ENCODE results near the gene TIMP3.

Gene TIMP3

DNA sequence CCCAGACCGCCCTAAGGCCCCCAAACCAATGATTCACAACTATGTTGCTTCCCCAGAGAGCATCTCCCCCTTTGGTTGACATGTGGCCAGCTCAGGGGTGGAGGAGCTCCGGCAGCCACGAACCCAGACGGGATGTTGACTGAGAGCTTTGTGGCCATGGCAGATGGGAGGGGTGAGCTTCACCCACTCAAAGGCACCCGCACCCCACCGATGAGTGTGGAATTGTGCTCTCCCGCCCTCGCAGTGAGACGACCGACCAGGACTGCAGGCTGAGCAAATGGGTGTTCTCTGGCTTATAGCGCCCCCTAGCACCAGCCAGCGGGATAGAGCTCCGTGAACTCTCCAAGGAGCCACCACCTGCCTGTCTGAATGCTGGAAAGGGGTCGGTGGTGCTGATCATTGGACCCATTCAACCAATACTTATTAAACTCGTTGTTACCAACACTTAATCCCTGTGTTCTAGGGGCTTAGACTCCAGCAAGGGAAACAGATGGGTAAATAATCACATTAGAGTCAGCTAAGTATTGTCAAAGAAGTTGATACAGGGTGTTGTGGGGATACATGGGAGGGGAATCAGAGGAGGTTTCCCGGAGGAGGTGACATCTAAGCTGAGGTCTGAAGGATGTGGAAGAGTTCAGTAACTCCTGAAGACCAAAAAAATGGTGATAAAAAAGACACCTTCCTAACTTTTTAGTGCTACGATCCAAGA is 4.5 kb upstream of the TIMP3 start:
- no peaks in the 10 kb centered on the region for H3K36me3 ChIP-seq (ENCODE audit: insufficient read depth, insufficient read length, low read length)
- H3K9ac ChIP-seq (ENCODE audit: insufficient read length, low read depth): no peak overlapping the region
- TF ChIP-seq YY1 (IDR thresholded peaks at IDR 0.05; ENCODE audit: insufficient read depth, insufficient read length) (no peak), ZNF274 (IDR thresholded peaks at IDR 0.05; ENCODE audit: low read depth, low read length) (no peak), SUZ12 (IDR thresholded peaks at IDR 0.05; ENCODE audit: extremely low read depth, insufficient read depth, insufficient read length) (no peak)
- no peak overlapping the region for H3K4me3 ChIP-seq (ENCODE audit: insufficient read length, low read depth)
- peaks cover 4% of the 10 kb centered on the region for H3K4me1 ChIP-seq (ENCODE audit: insufficient read depth, insufficient read length)
- no peaks in the 10 kb centered on the region; the same call in 1 of the 2 replicates for H3K9me3 ChIP-seq (ENCODE audit: insufficient read depth, low read length)
- H3K27me3 ChIP-seq (ENCODE audit: insufficient read depth, insufficient read length): peaks cover 10% of the 10 kb centered on the region
- peak; percentile 38 for DNase-seq (ENCODE audit: low read depth, low spot score)

DNA sequence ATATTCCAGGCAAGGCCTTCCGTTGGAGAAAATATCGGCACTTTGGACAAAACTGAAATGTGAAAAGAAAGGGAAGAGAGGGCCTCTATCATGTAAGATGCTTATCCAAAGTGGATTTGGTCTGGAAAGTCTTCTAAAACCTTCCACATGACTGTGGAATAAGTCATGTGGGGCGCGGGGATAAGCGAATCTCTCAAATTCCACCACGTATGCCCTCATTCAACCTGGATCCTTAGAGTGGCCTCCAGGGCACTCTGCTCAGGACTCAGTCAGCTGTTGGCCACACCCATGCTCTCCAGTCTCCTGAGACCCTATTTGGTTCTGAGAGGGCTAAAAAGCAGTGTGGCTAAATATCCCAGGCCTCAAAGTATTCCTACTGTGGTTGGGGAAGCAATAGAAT is 2.0 kb upstream of the TIMP3 start:
- peaks cover 2% of the 10 kb centered on the region for H3K36me3 ChIP-seq (ENCODE audit: insufficient read depth, insufficient read length, low read length)
- H3K4me1 ChIP-seq (ENCODE audit: insufficient read depth, insufficient read length): peaks cover 5% of the 10 kb centered on the region
- H3K9ac ChIP-seq (ENCODE audit: insufficient read length, low read depth): no peak overlapping the region
- TF ChIP-seq YY1 (IDR thresholded peaks at IDR 0.05; ENCODE audit: insufficient read depth, insufficient read length) (no peak), ZNF274 (IDR thresholded peaks at IDR 0.05; ENCODE audit: low read depth, low read length) (no peak), SUZ12 (IDR thresholded peaks at IDR 0.05; ENCODE audit: extremely low read depth, insufficient read depth, insufficient read length) (no peak)
- no peak for DNase-seq (ENCODE audit: low read depth, low spot score)
- H3K4me3 ChIP-seq (ENCODE audit: insufficient read length, low read depth): no peak overlapping the region
- H3K27me3 ChIP-seq (ENCODE audit: insufficient read depth, insufficient read length): peaks cover 21% of the 10 kb centered on the region
- H3K9me3 ChIP-seq (ENCODE audit: insufficient read depth, low read length): no peaks in the 10 kb centered on the region

DNA sequence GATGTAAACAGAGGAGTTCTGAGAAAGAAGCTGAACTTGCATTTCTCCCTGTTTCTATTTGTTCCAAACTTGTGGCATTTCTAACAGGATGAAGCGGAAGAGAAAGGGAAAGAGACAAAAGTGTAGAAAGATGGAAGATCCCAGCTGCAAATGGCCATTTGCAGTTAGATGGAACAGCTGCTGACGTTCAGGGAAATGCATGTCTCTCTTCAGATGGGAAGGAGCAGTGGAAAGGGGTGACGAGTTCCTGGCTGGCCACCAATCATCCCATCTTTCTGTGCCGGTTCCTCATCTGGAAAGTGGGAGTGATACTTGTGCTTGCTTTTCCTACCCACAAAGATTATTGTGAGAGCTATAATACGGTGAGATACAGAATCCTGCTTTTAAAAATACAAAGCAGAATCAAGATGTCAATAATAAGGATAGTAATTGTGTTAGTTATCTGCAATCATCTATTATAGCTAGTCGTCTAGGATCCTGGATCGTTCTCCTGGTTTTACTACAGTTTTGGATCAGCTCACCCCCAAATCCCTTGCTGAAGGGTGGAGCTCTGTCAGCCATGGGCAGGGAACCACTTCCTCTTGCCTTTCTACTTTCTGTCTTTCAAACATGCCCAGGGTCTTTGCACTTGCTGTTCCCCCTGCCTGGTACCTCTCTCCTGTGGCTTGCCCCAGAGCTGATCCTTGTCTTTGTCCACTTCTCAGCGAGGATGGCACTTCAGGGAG is 1.2 kb upstream of the TIMP3 start:
- Histone ChIP-seq H3K36me3 (ENCODE audit: insufficient read depth, insufficient read length, low read length) (peaks cover 7% of the 10 kb centered on the region), H3K9ac (ENCODE audit: insufficient read length, low read depth) (no peak overlapping the region), H3K4me1 (ENCODE audit: insufficient read depth, insufficient read length) (peaks cover 7% of the 10 kb centered on the region), H3K27me3 (ENCODE audit: insufficient read depth, insufficient read length) (peaks cover 21% of the 10 kb centered on the region), H3K9me3 (ENCODE audit: insufficient read depth, low read length) (no peaks in the 10 kb centered on the region), H3K4me3 (ENCODE audit: insufficient read length, low read depth) (no peak overlapping the region)
- no peak for DNase-seq (ENCODE audit: low read depth, low spot score)
- TF ChIP-seq YY1 (IDR thresholded peaks at IDR 0.05; ENCODE audit: insufficient read depth, insufficient read length) (no peak), SUZ12 (IDR thresholded peaks at IDR 0.05; ENCODE audit: extremely low read depth, insufficient read depth, insufficient read length) (no peak), ZNF274 (IDR thresholded peaks at IDR 0.05; ENCODE audit: low read depth, low read length) (no peak)

DNA sequence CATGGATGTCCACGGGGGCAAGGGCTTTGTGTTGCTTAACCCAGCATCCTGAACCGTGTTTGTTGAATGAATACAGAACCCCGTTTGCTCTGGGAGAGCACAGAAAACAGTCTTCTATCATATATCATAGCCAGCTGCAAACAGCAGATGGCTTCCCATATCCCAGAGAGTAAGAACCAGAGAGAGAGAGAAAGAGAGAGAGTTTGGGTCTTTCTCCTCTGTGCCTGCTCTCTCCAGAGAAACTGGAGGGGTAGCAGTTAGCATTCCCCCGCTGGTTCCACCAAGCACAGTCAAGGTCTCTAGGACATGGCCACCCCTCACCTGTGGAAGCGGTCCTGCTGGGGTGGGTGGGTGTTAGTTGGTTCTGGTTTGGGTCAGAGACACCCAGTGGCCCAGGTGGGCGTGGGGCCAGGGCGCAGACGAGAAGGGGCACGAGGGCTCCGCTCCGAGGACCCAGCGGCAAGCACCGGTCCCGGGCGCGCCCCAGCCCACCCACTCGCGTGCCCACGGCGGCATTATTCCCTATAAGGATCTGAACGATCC is 440 bp upstream of the TIMP3 start:
- no peak for DNase-seq (ENCODE audit: low read depth, low spot score)
- no peaks in the 10 kb centered on the region for H3K9me3 ChIP-seq (ENCODE audit: insufficient read depth, low read length)
- H3K36me3 ChIP-seq (ENCODE audit: insufficient read depth, insufficient read length, low read length): peaks cover 9% of the 10 kb centered on the region
- peak overlapping the region; percentile 10 for H3K9ac ChIP-seq (ENCODE audit: insufficient read length, low read depth)
- TF ChIP-seq SUZ12 (IDR thresholded peaks at IDR 0.05; ENCODE audit: extremely low read depth, insufficient read depth, insufficient read length) (no peak), YY1 (IDR thresholded peaks at IDR 0.05; ENCODE audit: insufficient read depth, insufficient read length) (no peak), ZNF274 (IDR thresholded peaks at IDR 0.05; ENCODE audit: low read depth, low read length) (no peak)
- H3K27me3 ChIP-seq (ENCODE audit: insufficient read depth, insufficient read length): peaks cover 21% of the 10 kb centered on the region
- H3K4me1 ChIP-seq (ENCODE audit: insufficient read depth, insufficient read length): peaks cover 7% of the 10 kb centered on the region
- no peak overlapping the region for H3K4me3 ChIP-seq (ENCODE audit: insufficient read length, low read depth)

DNA sequence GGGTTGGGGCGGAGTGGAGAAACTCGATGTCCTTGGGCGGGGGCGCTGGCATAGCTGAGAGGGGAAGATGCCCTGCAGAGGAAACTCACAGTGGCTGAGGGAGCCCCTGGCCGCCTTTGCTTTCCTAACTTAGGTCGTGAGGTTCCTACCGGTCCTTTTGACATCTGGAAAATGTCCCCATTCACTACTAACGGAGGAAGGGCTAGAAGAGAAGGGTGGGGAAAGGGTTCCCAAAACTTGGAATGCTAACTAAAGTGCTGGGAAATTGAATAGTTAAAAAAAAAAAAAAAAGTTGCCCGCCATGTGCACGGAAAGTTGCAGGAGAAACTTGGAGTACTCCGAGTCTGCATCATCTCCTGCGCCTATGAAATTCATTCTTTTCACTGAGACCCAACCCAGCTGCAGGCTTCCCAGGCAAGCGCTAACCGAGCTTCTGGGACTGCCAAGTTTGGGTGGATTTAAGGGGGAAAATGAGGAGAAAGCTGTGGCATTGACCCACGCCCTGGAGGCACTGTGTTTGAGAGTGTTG is 796 bp downstream of the TIMP3 start:
- Histone ChIP-seq H3K36me3 (ENCODE audit: insufficient read depth, insufficient read length, low read length) (peaks cover 9% of the 10 kb centered on the region), H3K4me1 (ENCODE audit: insufficient read depth, insufficient read length) (peaks cover 3% of the 10 kb centered on the region), H3K27me3 (ENCODE audit: insufficient read depth, insufficient read length) (peaks cover 21% of the 10 kb centered on the region), H3K4me3 (ENCODE audit: insufficient read length, low read depth) (peak overlapping the region; percentile 69), H3K9ac (ENCODE audit: insufficient read length, low read depth) (peak overlapping the region; percentile 87), H3K9me3 (ENCODE audit: insufficient read depth, low read length) (no peaks in the 10 kb centered on the region)
- TF ChIP-seq ZNF274 (IDR thresholded peaks at IDR 0.05; ENCODE audit: low read depth, low read length) (no peak), SUZ12 (IDR thresholded peaks at IDR 0.05; ENCODE audit: extremely low read depth, insufficient read depth, insufficient read length) (no peak), YY1 (IDR thresholded peaks at IDR 0.05; ENCODE audit: insufficient read depth, insufficient read length) (no peak)
- DNase-seq (ENCODE audit: low read depth, low spot score): no peak

DNA sequence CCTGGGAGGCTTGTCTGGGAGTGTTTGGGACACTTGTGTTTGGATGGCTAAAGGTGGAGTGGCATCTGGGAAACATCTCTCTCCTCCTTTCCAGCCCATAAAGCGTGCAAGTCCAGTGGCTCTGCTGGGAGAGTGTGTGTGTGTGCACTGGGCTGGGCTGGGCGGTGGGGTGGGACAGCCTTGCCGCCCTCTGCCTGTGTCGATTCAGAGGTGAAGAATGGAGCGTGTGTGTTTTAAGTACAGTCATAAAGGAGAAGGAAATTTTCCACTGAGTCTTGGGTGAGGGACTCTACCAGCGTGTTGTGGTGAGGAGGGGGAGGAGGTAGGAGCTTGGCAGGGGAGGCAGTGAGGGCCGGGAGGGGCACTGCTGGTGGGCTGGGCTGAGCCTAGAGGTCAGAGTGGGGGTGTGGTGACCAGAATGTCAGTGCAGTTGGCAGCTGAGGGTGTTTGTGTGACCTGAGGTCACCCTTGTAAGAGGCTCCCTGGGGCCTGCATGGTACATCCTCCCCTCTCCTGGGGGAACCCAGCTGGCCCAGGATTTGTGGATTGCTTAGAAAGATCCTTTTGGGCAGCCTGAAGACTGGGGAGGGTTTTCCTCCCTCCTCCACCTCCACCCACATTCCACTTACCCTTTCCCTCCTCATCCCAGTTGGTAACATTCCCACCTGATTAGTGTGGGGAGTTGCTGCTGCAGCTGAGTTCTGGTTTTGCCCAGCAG is 1.7 kb downstream of the TIMP3 start:
- H3K4me1 ChIP-seq (ENCODE audit: insufficient read depth, insufficient read length): peaks cover 3% of the 10 kb centered on the region
- peak overlapping the region; percentile 69 for H3K4me3 ChIP-seq (ENCODE audit: insufficient read length, low read depth)
- H3K27me3 ChIP-seq (ENCODE audit: insufficient read depth, insufficient read length): peaks cover 21% of the 10 kb centered on the region
- DNase-seq (ENCODE audit: low read depth, low spot score): no peak
- TF ChIP-seq YY1 (IDR thresholded peaks at IDR 0.05; ENCODE audit: insufficient read depth, insufficient read length) (no peak), ZNF274 (IDR thresholded peaks at IDR 0.05; ENCODE audit: low read depth, low read length) (no peak), SUZ12 (IDR thresholded peaks at IDR 0.05; ENCODE audit: extremely low read depth, insufficient read depth, insufficient read length) (no peak)
- peak overlapping the region; percentile 45 for H3K9ac ChIP-seq (ENCODE audit: insufficient read length, low read depth)
- H3K9me3 ChIP-seq (ENCODE audit: insufficient read depth, low read length): no peaks in the 10 kb centered on the region
- peaks cover 13% of the 10 kb centered on the region for H3K36me3 ChIP-seq (ENCODE audit: insufficient read depth, insufficient read length, low read length)
